ENCODE measurements around the gene MRPS9. TPM values are rescaled to one million over a fixed set of nuclear protein-coding genes. Genes with fewer than 3 reads are reported as not detected.

The MRPS9 gene
- total RNA-seq: 10 to 100 TPM; 17.6 to 21.4 TPM
- 10 to 100 TPM; 17.1 to 28.6 TPM for polyA plus RNA-seq
- long read RNA-seq, donor 1, transcript MRPS9-201 (11 exons, 1,500 nt): major isoform, 17 of 34 reads
- long read RNA-seq, donor 1, transcript MRPS9-203 (4 exons, 982 nt): major isoform, 17 of 34 reads
- long read RNA-seq, donor 1, partial matches to known transcripts: 0 of 34 reads
- long read RNA-seq, donor 1, other reads (novel, unspliced or antisense): 0 of 34 reads
- long read RNA-seq, donor 2, transcript MRPS9-203 (4 exons, 982 nt): major isoform, 7 of 9 reads
- long read RNA-seq, donor 2, partial matches to known transcripts: 0 of 9 reads
- long read RNA-seq, donor 2, other reads (novel, unspliced or antisense): 0 of 9 reads
- long read RNA-seq, donor 3, transcript MRPS9-201 (11 exons, 1,500 nt): major isoform, 10 of 16 reads
- long read RNA-seq, donor 3, transcript MRPS9-203 (4 exons, 982 nt): minor isoform, 6 of 16 reads
- long read RNA-seq, donor 3, partial matches to known transcripts: 0 of 16 reads
- long read RNA-seq, donor 3, other reads (novel, unspliced or antisense): 0 of 16 reads
- long read RNA-seq, donor 4, transcript MRPS9-203 (4 exons, 982 nt): major isoform, 9 of 11 reads
- long read RNA-seq, donor 4, partial matches to known transcripts: 0 of 11 reads
- long read RNA-seq, donor 4, other reads (novel, unspliced or antisense): 0 of 11 reads
- long read RNA-seq, donor 5, transcript MRPS9-201 (11 exons, 1,500 nt): major isoform, 21 of 35 reads
- long read RNA-seq, donor 5, transcript MRPS9-203 (4 exons, 982 nt): minor isoform, 14 of 35 reads
- long read RNA-seq, donor 5, partial matches to known transcripts: 0 of 35 reads
- long read RNA-seq, donor 5, other reads (novel, unspliced or antisense): 0 of 35 reads

DNA sequence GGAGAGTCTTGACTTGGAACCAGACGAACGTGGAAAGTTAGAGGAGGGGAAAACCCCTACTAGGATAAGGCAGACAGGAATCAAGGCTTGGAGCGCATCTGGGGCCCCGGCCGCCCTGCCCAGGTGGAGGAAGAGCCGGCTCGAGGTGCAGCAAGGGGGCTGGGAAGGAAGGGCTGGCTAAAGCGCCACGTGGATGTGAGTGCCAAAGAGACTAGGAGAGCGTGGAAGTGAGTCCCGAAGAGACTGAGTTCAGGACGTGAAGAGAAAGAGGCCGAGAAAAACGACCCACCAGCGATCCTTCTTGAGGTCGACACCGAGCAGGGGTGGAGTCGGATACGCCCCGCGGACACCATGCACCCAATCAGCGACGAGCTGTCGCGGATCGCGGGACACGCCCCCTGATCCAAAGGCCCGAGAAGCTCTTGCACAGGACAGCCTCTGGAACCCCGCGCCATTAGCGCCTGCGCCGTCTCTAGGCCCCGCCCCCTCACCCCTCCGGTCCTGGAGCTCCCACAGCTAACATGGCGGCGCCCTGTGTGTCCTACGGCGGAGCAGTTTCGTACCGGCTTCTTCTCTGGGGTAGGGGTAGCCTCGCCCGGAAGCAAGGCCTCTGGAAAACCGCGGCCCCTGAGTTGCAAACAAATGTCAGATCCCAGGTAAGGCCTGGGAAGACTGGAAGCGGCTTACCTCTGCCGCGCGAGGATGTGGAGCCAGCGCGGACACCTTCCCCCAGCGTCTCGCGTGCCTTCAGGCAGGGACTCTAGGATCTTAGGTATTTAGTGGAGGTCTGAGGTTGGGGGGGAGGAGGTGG is at the start of gene MRPS9:
TSS of gene MRPS9 (plus strand) at position 498 of the 811 bp plus-strand sequence. CDS start at position 522, 24 bp downstream.
- no peaks in the 10 kb centered on the region for H3K36me3 ChIP-seq (ENCODE audit: control insufficient read depth in 4 of 4, insufficient read depth in 4 of 4, low read length in 4 of 4)
- H3K9ac ChIP-seq (ENCODE audit: insufficient read depth in 1 of 2, low read length in 2 of 2): peak within 1 kb of the TSS; percentile 72 to 93
- no peaks in the 10 kb centered on the region for H3K9me3 ChIP-seq (ENCODE audit: control insufficient read depth in 4 of 4, insufficient read depth in 3 of 4, low read length in 3 of 4)
- TF ChIP-seq, protein P1, sequence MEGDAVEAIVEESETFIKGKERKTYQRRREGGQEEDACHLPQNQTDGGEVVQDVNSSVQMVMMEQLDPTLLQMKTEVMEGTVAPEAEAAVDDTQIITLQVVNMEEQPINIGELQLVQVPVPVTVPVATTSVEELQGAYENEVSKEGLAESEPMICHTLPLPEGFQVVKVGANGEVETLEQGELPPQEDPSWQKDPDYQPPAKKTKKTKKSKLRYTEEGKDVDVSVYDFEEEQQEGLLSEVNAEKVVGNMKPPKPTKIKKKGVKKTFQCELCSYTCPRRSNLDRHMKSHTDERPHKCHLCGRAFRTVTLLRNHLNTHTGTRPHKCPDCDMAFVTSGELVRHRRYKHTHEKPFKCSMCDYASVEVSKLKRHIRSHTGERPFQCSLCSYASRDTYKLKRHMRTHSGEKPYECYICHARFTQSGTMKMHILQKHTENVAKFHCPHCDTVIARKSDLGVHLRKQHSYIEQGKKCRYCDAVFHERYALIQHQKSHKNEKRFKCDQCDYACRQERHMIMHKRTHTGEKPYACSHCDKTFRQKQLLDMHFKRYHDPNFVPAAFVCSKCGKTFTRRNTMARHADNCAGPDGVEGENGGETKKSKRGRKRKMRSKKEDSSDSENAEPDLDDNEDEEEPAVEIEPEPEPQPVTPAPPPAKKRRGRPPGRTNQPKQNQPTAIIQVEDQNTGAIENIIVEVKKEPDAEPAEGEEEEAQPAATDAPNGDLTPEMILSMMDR (IDR thresholded peaks at IDR 0.05; ENCODE audit: control extremely low read depth, extremely low read depth): no peak
- ATAC-seq (ENCODE audit: insufficient read depth, low FRiP score): peak; percentile 100
- H3K27ac ChIP-seq (ENCODE audit: low read depth in 1 of 2, low read length in 1 of 2): peak within 1 kb of the TSS; percentile 86 to 88
- H3K4me1 ChIP-seq (ENCODE audit: control insufficient read depth in 5 of 5, insufficient read depth in 5 of 5, low read length in 5 of 5): peaks cover 0 to 15% (median 10%) of the 10 kb centered on the region in 5 donors
- no peaks in the 10 kb centered on the region for H3K27me3 ChIP-seq (ENCODE audit: control insufficient read depth in 3 of 3, insufficient read depth in 3 of 3, low read length in 2 of 3)
- WGBS, 2 donors: 0% methylated on average over 55 of the region's 55 CpGs
- DNase-seq: peak; percentile 98 to 99 (median 99)
- peak within 1 kb of the TSS; percentile 72 for H3K4me3 ChIP-seq

DNA sequence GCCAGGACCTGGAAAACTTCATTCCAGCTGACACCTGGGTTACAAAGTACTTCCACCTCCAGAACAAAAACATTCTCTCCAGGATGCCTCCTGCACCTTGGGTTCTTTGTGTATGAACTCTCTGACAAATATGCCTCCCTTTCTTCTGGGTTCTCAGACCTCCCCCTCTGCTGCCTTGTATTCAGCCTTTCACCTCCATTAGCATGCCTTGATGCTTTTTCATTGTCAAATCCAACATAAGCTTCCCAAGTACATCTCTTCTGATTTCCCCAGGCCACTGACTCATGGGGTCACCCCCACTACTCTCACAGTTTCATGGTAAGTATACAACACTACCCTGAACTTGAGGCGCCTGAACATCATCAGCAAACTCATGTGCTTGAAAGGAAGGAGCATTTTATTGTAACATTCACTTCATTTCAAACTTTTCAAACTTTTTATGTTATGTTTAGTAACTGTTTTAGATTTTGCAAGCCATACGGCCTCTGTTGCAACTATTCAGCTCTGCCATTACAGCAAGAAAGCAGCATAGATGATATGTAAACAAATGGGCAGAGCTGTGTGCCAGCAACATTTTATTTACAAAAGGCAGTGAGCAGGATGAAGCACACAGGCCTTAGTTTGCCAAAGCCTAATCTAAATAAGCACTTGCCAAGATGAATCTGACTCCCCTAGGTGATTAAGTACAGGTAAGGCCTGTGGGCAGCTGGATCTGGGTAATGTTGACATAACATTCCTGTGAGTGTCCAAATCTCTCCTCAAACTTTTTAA is 32.5 kb upstream of the MRPS9 start:
- no peak overlapping the region for H3K4me3 ChIP-seq
- no peak overlapping the region for H3K9ac ChIP-seq (ENCODE audit: insufficient read depth in 1 of 2, low read length in 2 of 2)
- peak; percentile 55 to 91 (median 87) for DNase-seq
- TF ChIP-seq, protein P1 (IDR thresholded peaks at IDR 0.05; ENCODE audit: control extremely low read depth, extremely low read depth): no peak
- peak; percentile 75 for ATAC-seq (ENCODE audit: insufficient read depth, low FRiP score)
- H3K4me1 ChIP-seq (ENCODE audit: control insufficient read depth in 5 of 5, insufficient read depth in 5 of 5, low read length in 5 of 5): peaks cover 0 to 16% (median 0%) of the 10 kb centered on the region in 5 donors
- peaks cover 0 to 12% (median 5%) of the 10 kb centered on the region in 4 donors for H3K9me3 ChIP-seq (ENCODE audit: control insufficient read depth in 4 of 4, insufficient read depth in 3 of 4, low read length in 3 of 4)
- H3K36me3 ChIP-seq (ENCODE audit: control insufficient read depth in 4 of 4, insufficient read depth in 4 of 4, low read length in 4 of 4): no peaks in the 10 kb centered on the region
- H3K27me3 ChIP-seq (ENCODE audit: control insufficient read depth in 3 of 3, insufficient read depth in 3 of 3, low read length in 2 of 3): no peaks in the 10 kb centered on the region
- WGBS, 2 donors: 45 to 66% methylated on average over 2 of the region's 2 CpGs
- no peak overlapping the region for H3K27ac ChIP-seq (ENCODE audit: low read depth in 1 of 2, low read length in 1 of 2)

DNA sequence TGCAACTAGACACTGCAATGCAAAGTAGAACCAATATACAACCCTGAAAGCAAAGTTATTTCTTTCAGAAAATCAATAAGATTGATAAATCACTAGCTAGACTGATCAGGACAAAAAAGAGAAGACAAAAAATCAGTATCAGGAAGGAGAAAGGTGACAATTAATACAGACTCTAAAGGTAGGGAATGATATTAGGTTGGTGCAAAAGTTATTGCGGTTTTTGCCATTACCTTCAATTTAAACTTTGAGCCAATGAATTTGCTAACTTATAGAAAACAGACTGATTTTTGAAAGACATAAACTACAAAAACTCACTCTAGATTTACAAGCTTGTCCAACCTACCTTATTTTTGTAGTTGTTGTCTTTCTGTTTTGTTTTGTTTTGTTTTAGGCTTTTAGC is 30.5 kb upstream of the MRPS9 start:
- no peaks in the 10 kb centered on the region for H3K27me3 ChIP-seq (ENCODE audit: control insufficient read depth in 3 of 3, insufficient read depth in 3 of 3, low read length in 2 of 3)
- ATAC-seq (ENCODE audit: insufficient read depth, low FRiP score): no peak
- peaks cover 0 to 16% (median 0%) of the 10 kb centered on the region in 5 donors for H3K4me1 ChIP-seq (ENCODE audit: control insufficient read depth in 5 of 5, insufficient read depth in 5 of 5, low read length in 5 of 5)
- H3K27ac ChIP-seq (ENCODE audit: low read depth in 1 of 2, low read length in 1 of 2): no peak overlapping the region
- WGBS, 2 donors: 94% methylated on average over 1 of the region's 1 CpG
- TF ChIP-seq, protein P1 (IDR thresholded peaks at IDR 0.05; ENCODE audit: control extremely low read depth, extremely low read depth): no peak
- DNase-seq: no peak
- no peaks in the 10 kb centered on the region for H3K36me3 ChIP-seq (ENCODE audit: control insufficient read depth in 4 of 4, insufficient read depth in 4 of 4, low read length in 4 of 4)
- H3K9me3 ChIP-seq (ENCODE audit: control insufficient read depth in 4 of 4, insufficient read depth in 3 of 4, low read length in 3 of 4): peaks cover 0 to 5% (median 1%) of the 10 kb centered on the region in 4 donors
- H3K4me3 ChIP-seq: no peak overlapping the region
- H3K9ac ChIP-seq (ENCODE audit: insufficient read depth in 1 of 2, low read length in 2 of 2): no peak overlapping the region
